ENCODE data around the gene ME3. TPM values are rescaled to one million over a fixed set of nuclear protein-coding genes. Genes with fewer than 3 reads are reported as not detected.

The ME3 gene
- total RNA-seq = 170 TPM

DNA sequence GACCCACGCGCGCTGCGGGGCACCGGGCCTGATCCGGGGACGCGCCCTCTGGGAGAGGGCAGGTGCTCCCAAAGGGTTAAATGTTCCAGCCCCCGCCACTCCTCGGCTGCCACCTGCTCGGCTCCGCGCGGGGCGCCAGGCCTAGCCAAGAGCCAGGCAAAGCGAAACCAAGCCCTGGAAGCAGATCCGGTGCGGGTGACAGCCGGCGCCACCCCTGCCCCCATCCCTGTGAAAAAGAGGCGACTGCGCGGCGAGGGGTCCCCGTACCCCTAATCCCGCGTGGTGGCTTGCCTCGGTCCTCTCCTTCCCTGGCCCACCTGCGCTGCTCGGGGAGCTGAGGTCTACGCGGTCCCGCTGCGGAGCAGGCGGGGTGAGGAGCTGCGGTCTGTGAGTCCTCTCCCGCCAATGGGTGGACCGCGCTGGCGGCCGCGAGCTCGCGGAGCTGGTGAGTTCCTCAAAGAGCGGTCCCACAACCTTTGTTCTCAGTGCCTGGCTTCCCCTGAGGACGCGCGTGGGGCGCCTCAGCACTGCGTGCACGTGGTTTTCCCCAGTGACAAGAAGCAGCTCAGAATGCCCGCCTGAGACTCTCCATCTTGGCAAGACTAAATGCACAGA, at the start of gene ME3:
TSS of gene ME3 (minus strand) at position 610 of the 615 bp plus-strand sequence.

Other genes starting within 250 kb of the ME3 start
- gene PRSS23, start 127.9 kb upstream of the ME3 start, total RNA-seq = 10.3 TPM